Keratinocyte (primary cell): Measurements from ENCODE around the gene PABPC1L2A. TPM values are rescaled to one million over a fixed set of nuclear protein-coding genes. Genes with fewer than 3 reads are reported as not detected.
"Not testable (repeated sequence)": the region's sequence is repeated elsewhere in the genome, so short reads cannot be mapped to it uniquely, and the experiment has no call there.

Experiments
- DNase-seq: peaks from one replicate; pipeline ENCODE4 v3.0.0-alpha.2; 2011; ENCODE audit warnings: low read depth, missing footprints, low spot score
- FAIRE-seq: peaks from 2 replicates; lab custom pipeline; 2011; peaks lifted over from hg19 to GRCh38; lab: Jason Lieb, UNC
- H2AFZ ChIP-seq: 2 replicates; pipeline ENCODE4 v1.6.0; 2012; ENCODE audit warnings: low read length, control low read depth, inconsistent platforms; ENCODE audit not compliant: control insufficient read depth
- H3K27ac ChIP-seq: 2 replicates; pipeline ENCODE4 v1.5.1; 2011; ENCODE audit warnings: low read length; ENCODE audit not compliant: control insufficient read depth, insufficient read depth
- H3K27me3 ChIP-seq: 3 replicates; pipeline ENCODE4 v1.6.0; 2011; ENCODE audit warnings: low read length; ENCODE audit not compliant: control insufficient read depth, insufficient read depth; ENCODE audit errors: extremely low read depth
- H3K36me3 ChIP-seq, 2 experiments: 2 replicates in 1 of 2; 3 replicates in 1 of 2; pipeline ENCODE4 v1.5.1; 2011; ENCODE audit warnings: low read length in 2 of 2, mild to moderate bottlenecking in 1 of 2; ENCODE audit not compliant: control insufficient read depth in 2 of 2, insufficient read depth in 2 of 2; ENCODE audit errors: extremely low read depth in 1 of 2
- H3K4me1 ChIP-seq: 3 replicates; pipeline ENCODE4 v1.5.1; 2011; ENCODE audit warnings: low read length; ENCODE audit not compliant: control insufficient read depth, insufficient read depth; ENCODE audit errors: extremely low read depth
- H3K4me2 ChIP-seq: 3 replicates; pipeline ENCODE4 v1.6.0; 2011; ENCODE audit warnings: low read depth, low read length; ENCODE audit not compliant: control insufficient read depth, insufficient read depth; ENCODE audit errors: extremely low read depth
- H3K4me3 ChIP-seq, 3 experiments: fragments of 200-600 bp in 1 of 3; sonication (generic) in 1 of 3; 2 replicates in 2 of 3; 3 replicates in 1 of 3; pipeline ENCODE4 v1.5.1; 2011 to 2016; ENCODE audit warnings: low read length in 3 of 3, mild to moderate bottlenecking in 3 of 3, control low read depth in 2 of 3, inconsistent platforms in 1 of 3, low read depth in 1 of 3, mixed read lengths in 1 of 3, mixed run types in 1 of 3, moderate library complexity in 1 of 3; ENCODE audit not compliant: control insufficient read depth in 2 of 3, insufficient read depth in 2 of 3; ENCODE audit errors: extremely low read depth in 1 of 3
- H3K79me2 ChIP-seq: 2 replicates; pipeline ENCODE4 v1.6.0; 2012; ENCODE audit warnings: low read length; ENCODE audit not compliant: control insufficient read depth, insufficient read depth
- H3K9ac ChIP-seq: 3 replicates; pipeline ENCODE4 v1.6.0; 2011; ENCODE audit warnings: low read length; ENCODE audit not compliant: control insufficient read depth, insufficient read depth; ENCODE audit errors: extremely low read depth
- H3K9me1 ChIP-seq: 3 replicates; pipeline ENCODE4 v1.6.0; 2011; ENCODE audit warnings: low read length; ENCODE audit not compliant: control insufficient read depth, insufficient read depth; ENCODE audit errors: extremely low read depth
- H3K9me3 ChIP-seq: 2 replicates; pipeline ENCODE4 v1.5.1; 2012; ENCODE audit warnings: low read depth, low read length; ENCODE audit not compliant: control insufficient read depth
- H4K20me1 ChIP-seq: 3 replicates; pipeline ENCODE4 v1.6.0; 2011; ENCODE audit warnings: low read length; ENCODE audit not compliant: control insufficient read depth, insufficient read depth; ENCODE audit errors: extremely low read depth
- CTCF ChIP-seq, 3 experiments: IDR thresholded peaks in 1 of 3; conservative IDR thresholded peaks in 1 of 3; optimal IDR thresholded peaks in 1 of 3; 2 replicates in 2 of 3; 3 replicates in 1 of 3; pipeline versions ENCODE3 to v1.5.1; 2011; ENCODE audit warnings: low read length in 3 of 3, mild to moderate bottlenecking in 3 of 3, moderate library complexity in 2 of 3, control low read depth in 1 of 3, inconsistent platforms in 1 of 3; ENCODE audit not compliant: insufficient read depth in 2 of 3; ENCODE audit errors: extremely low read depth in 1 of 3
- EZH2 ChIP-seq: IDR thresholded peaks from one replicate; pipeline ENCODE4 v1.6.1; 2012; ENCODE audit warnings: inconsistent platforms, mild to moderate bottlenecking, low read length, moderate library complexity
- dilution Hi-C: fragments of 300-500 bp; cut with MboI; formaldehyde crosslinking; loops from one replicate; pipeline ENCODE4 v1.7.0; 2020; ENCODE audit warnings: low sequenced_read_pairs; ENCODE audit not compliant: extremely low pct_ligation_motif_present
- polyA plus RNA-seq, 5 experiments: library from polyadenylated mRNA; depleted of rRNA in 3 of 5; stranded (reverse) in 3 of 5; stranded (forward) in 1 of 5; unstranded in 1 of 5; fragments of >200 nt; gene quantifications; 1 replicate in 1 of 5; 2 replicates in 3 of 5; 3 replicates in 1 of 5; pipeline versions ENCODE4 v1.2.1 to v1.2.3, GENCODE V29; 2011 to 2012; ENCODE audit warnings: missing spikeins in 2 of 5, low read depth in 1 of 5, low replicate concordance in 1 of 5

The PABPC1L2A gene
- polyA plus RNA-seq, 1 donor (not counting 4 experiments of a cell fraction or from before 2014, with no cell fraction given), result not detected

GRCh38 chrX:73068467-73069364, 10.6 kb downstream of the PABPC1L2A start:
- H3K4me1 ChIP-seq, result no peaks in the 10 kb centered on the region
- no peaks in the 10 kb centered on the region for H4K20me1 ChIP-seq
- no peaks in the 10 kb centered on the region for H3K36me3 ChIP-seq
- no peaks in the 10 kb centered on the region for H3K27me3 ChIP-seq
- dilution Hi-C loops, result no loop called here
- no peak for TF ChIP-seq CTCF (optimal IDR thresholded peaks at IDR 0.05 in 1 of 3, IDR thresholded peaks at IDR 0.05 in 1 of 3, conservative IDR thresholded peaks at IDR 0.05 in 1 of 3; ENCODE audit: extremely low read depth in 1 of 3, insufficient read depth in 2 of 3, low read length in 3 of 3)
- no peak for TF ChIP-seq EZH2
- DNase-seq (no peak), FAIRE-seq (no peak)
- no peak overlapping the region for H3K27ac ChIP-seq
- H3K9me3 ChIP-seq, result no peaks in the 10 kb centered on the region
- no peaks in the 10 kb centered on the region for H3K79me2 ChIP-seq
- no peak overlapping the region for H2AFZ ChIP-seq
- no peak overlapping the region for H3K9ac ChIP-seq
- H3K9me1 ChIP-seq, result no peaks in the 10 kb centered on the region
- H3K4me2 ChIP-seq, result no peak overlapping the region
- no peak overlapping the region for H3K4me3 ChIP-seq

GRCh38 chrX:73067761-73068466, 11.4 kb downstream of the PABPC1L2A start:
- H3K4me1 ChIP-seq, H3K79me2 ChIP-seq, H2AFZ ChIP-seq, H3K9me3 ChIP-seq, DNase-seq, H3K27ac ChIP-seq, H4K20me1 ChIP-seq, FAIRE-seq, H3K36me3 ChIP-seq, dilution Hi-C loops, H3K4me2 ChIP-seq, H3K9ac ChIP-seq, H3K9me1 ChIP-seq, H3K27me3 ChIP-seq, H3K4me3 ChIP-seq: not testable (repeated sequence)
